GM21723 (cell line): ENCODE measurements around the gene CEP112.
"Not testable (repeated sequence)": the region's sequence is repeated elsewhere in the genome, so short reads cannot be mapped to it uniquely, and the experiment has no call there.

Experiments
- ATAC-seq: cut with Tn5 transposase; IDR thresholded peaks from one replicate; pipeline ENCODE4 v1.9.1; 2021; ENCODE audit warnings: mild to moderate bottlenecking, moderate library complexity; ENCODE audit not compliant: unreplicated experiment

The CEP112 gene

DNA sequence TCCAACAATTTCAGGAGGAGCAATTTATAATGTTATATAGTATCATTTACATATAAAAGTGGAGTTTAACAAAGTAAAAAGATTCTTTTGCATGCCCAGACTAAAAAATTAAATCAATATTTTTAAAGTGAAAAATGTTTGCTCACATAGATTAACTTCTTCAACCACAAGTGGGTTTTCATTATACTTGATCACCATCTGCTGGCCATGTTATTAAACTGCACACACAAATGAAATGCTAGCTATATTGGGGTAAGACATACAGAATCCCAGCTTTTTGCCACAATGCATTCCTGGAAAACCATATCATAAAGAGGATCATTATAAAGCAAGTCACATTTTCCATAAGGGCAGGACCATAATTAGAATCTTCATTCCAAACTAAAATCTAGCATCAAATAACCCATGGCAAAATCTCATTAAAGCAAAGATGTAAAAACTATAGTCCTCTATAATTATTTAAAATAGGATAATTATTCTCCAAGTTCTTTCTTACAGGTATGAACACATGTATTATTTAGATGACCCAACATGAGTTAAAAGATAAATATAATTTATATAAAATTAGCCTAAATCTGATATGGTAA is 26.3 kb downstream of the CEP112 start:
- no peak for ATAC-seq

DNA sequence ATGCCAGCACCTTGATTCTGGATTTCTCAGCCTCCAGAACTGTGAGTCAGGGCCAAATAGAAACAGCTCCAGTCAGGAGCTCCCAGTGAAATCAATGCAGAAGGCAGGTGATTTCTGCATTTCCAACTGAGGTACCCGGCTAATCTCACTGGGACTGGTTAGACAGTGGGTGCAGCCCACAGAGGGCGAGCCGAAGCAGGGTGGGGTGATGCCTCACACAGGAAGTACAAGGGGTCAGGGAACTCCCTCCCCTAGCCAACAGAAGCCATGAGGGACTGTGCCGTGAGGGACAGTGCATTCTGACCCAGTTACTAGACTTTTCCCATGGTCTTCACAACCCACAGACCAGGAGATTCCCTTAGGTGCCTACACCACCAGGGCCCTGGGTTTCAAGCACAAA is 36.9 kb downstream of the CEP112 start:
- ATAC-seq = not testable (repeated sequence)

DNA sequence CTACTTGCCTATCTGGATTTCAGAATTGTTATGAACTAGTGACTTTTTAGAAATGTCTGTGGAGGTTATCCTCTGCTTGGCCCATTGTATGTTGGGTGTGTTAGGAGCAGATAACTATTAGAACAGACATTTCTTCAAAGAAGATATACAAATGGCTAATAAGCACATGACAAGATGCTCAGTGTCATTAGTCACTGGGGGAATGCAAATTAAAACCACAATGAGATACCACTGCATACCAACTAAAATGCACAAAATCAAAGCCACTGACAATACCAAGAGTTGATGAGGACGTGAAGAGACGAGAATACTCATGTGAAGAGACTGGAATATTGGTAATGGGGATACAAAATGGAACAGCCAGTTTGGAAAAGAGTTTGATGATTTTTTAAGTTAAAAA is 39.2 kb downstream of the CEP112 start:
- ATAC-seq = no peak

- ATAC-seq = no peak
Observed at GRCh38 chr17:66150708-66151107, 41.2 kb downstream of the CEP112 start.

DNA sequence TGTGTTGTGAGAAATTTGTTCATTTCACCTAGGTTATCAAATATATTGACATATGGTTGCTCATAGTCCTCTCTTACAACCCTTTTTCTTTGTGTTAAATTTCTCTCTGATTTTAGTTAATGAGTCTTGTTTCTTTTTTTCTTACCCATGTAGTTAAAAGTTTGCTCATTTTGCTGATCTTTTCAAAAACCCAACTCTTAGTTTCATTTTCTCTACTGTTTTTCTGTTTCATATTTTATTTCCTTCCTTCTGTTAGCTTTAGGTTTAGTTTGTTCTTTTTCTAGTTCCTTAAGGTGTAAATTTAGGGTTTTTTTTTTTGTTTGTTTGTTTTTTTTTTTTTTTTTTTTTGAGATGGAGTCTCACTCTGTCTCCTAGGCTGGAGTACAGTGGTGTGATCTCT is 42.4 kb downstream of the CEP112 start:
- no peak for ATAC-seq

- ATAC-seq = no peak
Observed at GRCh38 chr17:66146394-66146793, 45.5 kb downstream of the CEP112 start.

GRCh38 chr17:66143657-66144282 is 48.2 kb downstream of the CEP112 start:
- no peak for ATAC-seq

DNA sequence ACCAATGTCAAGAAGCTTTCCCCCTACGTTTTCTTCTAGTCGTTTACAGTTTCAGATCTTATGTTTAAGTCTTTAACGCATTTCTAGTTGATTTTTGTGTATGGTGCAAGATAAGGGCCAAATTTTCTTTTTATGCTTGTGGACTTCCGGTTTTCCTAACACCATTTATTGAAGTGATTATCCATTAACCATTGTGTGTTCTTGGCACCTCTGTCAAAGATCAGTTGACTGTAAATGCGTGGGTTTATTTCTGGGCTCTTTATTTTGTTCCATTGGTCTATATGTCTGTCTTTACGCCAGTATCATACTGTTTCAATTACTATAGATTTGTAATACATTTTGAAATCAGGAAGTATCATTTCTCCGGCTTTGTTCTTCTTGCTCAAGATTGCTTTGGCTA is 49.5 kb downstream of the CEP112 start:
- ATAC-seq = no peak

GRCh38 chr17:66138120-66138519 is 53.8 kb downstream of the CEP112 start:
- ATAC-seq = no peak

- no peak for ATAC-seq
Observed at GRCh38 chr17:66135896-66136295, 56.0 kb downstream of the CEP112 start.

DNA sequence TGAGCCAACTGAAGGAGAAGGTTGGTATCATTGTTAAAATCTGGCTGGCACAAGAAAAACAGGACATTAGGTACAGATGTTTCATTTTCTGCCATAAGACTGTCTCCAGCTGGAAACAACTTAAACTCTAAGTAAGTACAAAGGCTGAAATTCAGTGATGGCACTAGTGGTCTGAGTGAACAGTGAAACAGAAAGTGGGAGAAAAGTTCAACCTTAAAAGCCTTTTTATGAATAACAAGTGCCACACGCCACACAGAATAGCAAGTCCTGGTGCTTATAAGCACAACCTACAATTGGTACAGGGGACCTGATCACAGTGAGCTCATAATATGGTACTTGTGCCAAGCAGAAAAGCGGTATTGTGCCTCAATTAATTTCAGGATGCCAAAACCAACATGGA is 56.7 kb downstream of the CEP112 start:
- ATAC-seq = no peak

GRCh38 chr17:66129759-66130158 is 62.2 kb downstream of the CEP112 start:
- ATAC-seq = no peak

GRCh38 chr17:66126231-66126630 is 65.7 kb downstream of the CEP112 start:
- no peak for ATAC-seq

DNA sequence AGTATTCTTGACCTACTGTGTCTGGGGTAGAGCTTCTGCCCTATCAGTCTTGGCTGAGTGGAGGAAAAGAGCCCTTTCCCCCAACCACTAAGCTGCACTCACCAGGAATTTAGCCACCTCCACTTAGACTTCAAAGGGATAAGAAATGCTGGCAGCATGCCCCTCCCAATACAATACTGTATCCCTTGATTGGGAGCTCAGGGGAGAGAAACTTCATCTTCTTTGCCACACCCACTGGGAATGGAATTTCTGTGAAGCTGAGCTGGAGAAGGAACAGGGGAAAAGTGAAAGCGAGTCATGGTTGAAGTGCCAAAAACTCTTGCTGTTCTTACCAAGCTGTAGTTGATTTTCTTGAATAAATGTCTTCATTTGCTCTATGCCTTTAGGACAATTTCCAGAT is 68.8 kb downstream of the CEP112 start:
- no peak for ATAC-seq

- ATAC-seq = no peak
Observed at GRCh38 chr17:66115246-66115645, 76.7 kb downstream of the CEP112 start.

- no peak for ATAC-seq
Observed at GRCh38 chr17:66114609-66115008, 77.3 kb downstream of the CEP112 start.

GRCh38 chr17:66107731-66108130 is 84.2 kb downstream of the CEP112 start:
- no peak for ATAC-seq

DNA sequence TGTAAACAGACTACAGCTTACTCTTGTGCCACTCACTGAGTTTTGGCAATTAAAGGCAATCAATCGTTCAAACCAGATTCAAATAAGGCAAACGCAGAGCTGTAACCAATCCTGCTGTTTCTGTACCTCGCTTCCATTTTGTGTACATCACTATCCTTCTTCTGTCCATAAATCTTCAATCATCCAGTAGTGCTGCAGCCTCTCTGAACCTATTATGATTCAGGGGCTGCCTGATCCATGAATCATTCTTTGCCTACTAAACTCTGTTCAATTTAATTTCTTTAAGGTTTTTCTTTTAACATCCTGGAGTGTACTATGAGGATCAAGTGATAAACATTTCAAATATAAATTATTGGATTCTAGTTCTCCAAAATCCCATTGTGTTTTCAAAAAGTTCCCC is 93.9 kb downstream of the CEP112 start:
- no peak for ATAC-seq

GRCh38 chr17:66094727-66095126 is 97.2 kb downstream of the CEP112 start:
- ATAC-seq = no peak

DNA sequence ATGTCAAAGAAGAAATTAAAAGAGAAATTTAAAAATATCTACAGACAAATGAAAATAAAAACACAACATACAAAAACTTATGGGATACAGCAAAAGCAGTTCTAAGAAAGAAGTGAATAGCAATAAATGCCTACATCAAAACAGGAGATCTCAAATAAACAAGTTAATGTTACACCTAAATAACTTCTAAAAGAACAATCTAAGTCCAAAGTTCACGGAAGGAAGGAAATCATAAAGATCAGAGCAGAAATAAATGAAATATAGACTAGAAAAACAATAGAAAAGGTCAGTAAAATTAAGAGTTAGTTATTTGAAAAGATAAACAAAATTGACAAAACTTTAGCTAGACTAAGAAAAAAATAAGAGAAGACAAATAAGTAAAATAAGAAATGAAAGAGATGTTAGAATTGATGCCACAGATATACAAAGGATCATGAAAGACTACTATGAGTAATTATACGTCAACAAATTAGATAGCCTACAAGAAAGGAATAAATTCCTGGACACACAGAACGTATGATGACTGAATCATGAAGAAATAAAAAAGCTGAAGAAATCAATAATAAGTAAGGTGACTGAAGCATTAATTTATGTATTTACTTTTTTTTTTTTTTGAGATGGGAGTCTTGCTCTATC is 100.4 kb downstream of the CEP112 start:
- no peak for ATAC-seq

DNA sequence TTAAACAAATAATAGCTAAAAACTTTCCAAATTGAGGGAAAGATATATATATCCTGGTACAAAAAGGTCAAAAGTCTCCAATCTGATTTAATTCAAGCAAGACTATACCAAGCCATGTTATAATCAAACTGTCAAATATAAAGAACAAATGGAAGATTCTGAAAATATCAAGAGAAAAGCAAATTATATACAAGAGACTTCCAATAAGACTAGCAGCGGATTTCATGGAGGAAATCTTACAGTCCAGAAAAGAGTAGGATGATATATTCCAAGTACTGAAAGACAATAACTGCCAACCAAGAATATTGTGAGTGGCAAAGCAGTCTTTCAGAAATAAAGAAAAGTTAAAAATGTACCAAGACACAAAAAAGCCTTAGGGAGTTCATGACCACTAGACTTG is 102.2 kb downstream of the CEP112 start:
- no peak for ATAC-seq

GRCh38 chr17:66088173-66088572 is 103.8 kb downstream of the CEP112 start:
- ATAC-seq = no peak

DNA sequence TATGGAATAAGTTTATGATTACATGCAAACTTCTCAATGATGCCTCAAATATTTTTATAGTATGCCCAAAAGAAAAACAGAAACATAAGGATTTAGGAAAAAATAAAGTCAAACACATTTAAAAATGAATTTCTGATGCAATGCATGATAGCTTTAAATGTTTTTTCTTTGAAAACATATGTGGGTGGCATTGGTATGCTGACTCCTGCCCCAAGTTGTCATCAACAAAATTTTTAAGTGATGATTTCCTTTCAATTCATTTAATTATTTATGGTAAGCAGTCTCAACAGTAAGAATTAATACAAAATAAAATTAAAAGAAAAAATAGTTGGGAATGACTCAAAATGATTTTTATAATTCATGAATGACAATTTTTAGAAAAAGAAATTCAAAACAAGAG is 104.9 kb downstream of the CEP112 start:
- no peak for ATAC-seq
